ENCODE data around the gene MEAK7. TPM values are rescaled to one million over a fixed set of nuclear protein-coding genes. Genes with fewer than 3 reads are reported as not detected.

The MEAK7 gene
- total RNA-seq, 1 experiment from 2014 or later: 21.5 TPM

DNA sequence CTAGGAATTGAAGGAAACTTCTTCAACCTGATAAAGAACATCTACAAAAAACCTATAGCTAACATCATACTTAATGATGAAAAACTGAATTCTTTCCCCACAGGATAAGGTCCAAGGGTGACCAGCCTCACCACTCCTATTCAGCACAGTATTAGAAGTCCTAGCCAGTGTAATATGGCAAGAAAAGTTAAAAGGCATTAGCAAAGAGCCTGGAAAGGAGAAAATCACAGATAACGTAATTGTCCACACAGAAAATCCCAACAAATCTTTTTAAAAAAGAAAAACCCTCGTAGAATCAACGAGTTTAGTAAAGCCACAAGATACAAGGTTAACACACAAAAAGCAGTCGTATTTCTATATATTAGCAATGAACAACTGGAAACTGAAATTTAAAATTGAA is 37.8 kb downstream of the MEAK7 start:
- Histone ChIP-seq H3K23me2 (ENCODE audit: insufficient read length, low read depth, low read length, poor library complexity, severe bottlenecking) (no peaks in the 10 kb centered on the region), H4K20me1 (ENCODE audit: control insufficient read depth, insufficient read depth, insufficient read length) (no peaks in the 10 kb centered on the region), H3K4me1 (ENCODE audit: insufficient read depth, low read length) (no peaks in the 10 kb centered on the region), H2BK5ac (ENCODE audit: insufficient read length, low read length) (no peak overlapping the region), H2BK15ac (ENCODE audit: low read depth, low read length) (no peak overlapping the region), H3K4me2 (ENCODE audit: insufficient read depth, insufficient read length, low read length) (no peak overlapping the region), H2BK120ac (ENCODE audit: low read depth, low read length, poor library complexity, severe bottlenecking) (no peak overlapping the region), H2BK12ac (ENCODE audit: insufficient read length, low read depth, low read length) (no peak overlapping the region), H2AFZ (ENCODE audit: low read length) (no peak overlapping the region), H3K23ac (ENCODE audit: insufficient read length, low read depth, low read length) (no peak overlapping the region), H3K79me1 (ENCODE audit: insufficient read depth, low read depth, low read length, poor library complexity, severe bottlenecking) (no peaks in the 10 kb centered on the region), H2AK5ac (ENCODE audit: insufficient read length, low read length) (no peak overlapping the region), H3K14ac (ENCODE audit: insufficient read depth, low read length) (no peak overlapping the region), H3K4ac (ENCODE audit: low read depth, low read length) (no peak overlapping the region), H3K56ac (ENCODE audit: insufficient read length, low read depth, low read length) (no peak overlapping the region), H3K9me3 (ENCODE audit: control insufficient read depth, low read depth, low read length) (no peaks in the 10 kb centered on the region), H3K27me3 (ENCODE audit: insufficient read depth, low read length) (no peaks in the 10 kb centered on the region), H3K18ac (ENCODE audit: insufficient read length, low read depth, low read length) (no peak overlapping the region), H3K79me2 (ENCODE audit: insufficient read depth, low read length) (no peaks in the 10 kb centered on the region), H4K5ac (ENCODE audit: insufficient read length, low read depth, low read length) (no peak overlapping the region), H4K8ac (replicated peaks; ENCODE audit: insufficient read length, low read depth, low read length) (no peak overlapping the region), H3K9ac (ENCODE audit: extremely low read depth, insufficient read length, low read length) (no peak overlapping the region), H4K91ac (ENCODE audit: insufficient read length, low read depth, low read length) (no peak overlapping the region), H3T11ph (ENCODE audit: low read length) (no peak overlapping the region), H3K27ac (ENCODE audit: insufficient read length, low read depth, low read length) (no peak overlapping the region), H2BK20ac (ENCODE audit: low read depth, low read length, poor library complexity, severe bottlenecking) (no peak overlapping the region)
- Mint-ChIP-seq H3K9me3 (peaks cover 20 to 21% of the 10 kb centered on the region in 2 experiments), H3K36me3 (ENCODE audit: insufficient read depth in 1 of 3, low read depth in 3 of 3) (peaks cover 23 to 39% (median 26%) of the 10 kb centered on the region in 3 experiments), H3K4me3 (no peak overlapping the region), H3K4me1 (no peaks in the 10 kb centered on the region), H3K27me3 (ENCODE audit: low read depth) (peaks cover 3% of the 10 kb centered on the region; the same call in 1 of the 2 replicates), H3K27ac (no peak overlapping the region)
- no CpG with 5 or more reads among the region's 4 CpGs for WGBS (ENCODE audit: extremely low coverage, insufficient read length, low lambda C conversion rate)
- TF ChIP-seq, protein P1, sequence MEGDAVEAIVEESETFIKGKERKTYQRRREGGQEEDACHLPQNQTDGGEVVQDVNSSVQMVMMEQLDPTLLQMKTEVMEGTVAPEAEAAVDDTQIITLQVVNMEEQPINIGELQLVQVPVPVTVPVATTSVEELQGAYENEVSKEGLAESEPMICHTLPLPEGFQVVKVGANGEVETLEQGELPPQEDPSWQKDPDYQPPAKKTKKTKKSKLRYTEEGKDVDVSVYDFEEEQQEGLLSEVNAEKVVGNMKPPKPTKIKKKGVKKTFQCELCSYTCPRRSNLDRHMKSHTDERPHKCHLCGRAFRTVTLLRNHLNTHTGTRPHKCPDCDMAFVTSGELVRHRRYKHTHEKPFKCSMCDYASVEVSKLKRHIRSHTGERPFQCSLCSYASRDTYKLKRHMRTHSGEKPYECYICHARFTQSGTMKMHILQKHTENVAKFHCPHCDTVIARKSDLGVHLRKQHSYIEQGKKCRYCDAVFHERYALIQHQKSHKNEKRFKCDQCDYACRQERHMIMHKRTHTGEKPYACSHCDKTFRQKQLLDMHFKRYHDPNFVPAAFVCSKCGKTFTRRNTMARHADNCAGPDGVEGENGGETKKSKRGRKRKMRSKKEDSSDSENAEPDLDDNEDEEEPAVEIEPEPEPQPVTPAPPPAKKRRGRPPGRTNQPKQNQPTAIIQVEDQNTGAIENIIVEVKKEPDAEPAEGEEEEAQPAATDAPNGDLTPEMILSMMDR (conservative IDR thresholded peaks at IDR 0.05): no peak
- DNase-seq: no peak
